ENCODE measurements around the gene BCAS3. TPM values are rescaled to one million over a fixed set of nuclear protein-coding genes. Genes with fewer than 3 reads are reported as not detected.

BCAS3 gene
- polyA plus RNA-seq, 3 donors: 10.3 to 19.1 (median 14.7) TPM

- H3K9me3 Mint-ChIP-seq: peaks cover 0 to 3% (median 0%) of the 10 kb centered on the region in 7 donors
- H3K36me3 Mint-ChIP-seq: no peaks in the 10 kb centered on the region
- Histone ChIP-seq H3K9ac (ENCODE audit: insufficient read depth, low read length, poor library complexity, severe bottlenecking) (no peak overlapping the region), H2AFZ (ENCODE audit: insufficient read depth, low read depth, low read length, poor library complexity, severe bottlenecking) (no peak overlapping the region), H3K4me2 (replicated peaks; ENCODE audit: extremely low read depth, low read length, poor library complexity, severe bottlenecking) (no peak overlapping the region), H3K27me3 (ENCODE audit: control insufficient read depth in 2 of 2, insufficient read depth in 2 of 2, low read length in 2 of 2) (no peaks in the 10 kb centered on the region), H3K4me3 (replicated peaks in 1 of 3; ENCODE audit: low read depth in 2 of 3, low read length in 3 of 3) (no peak overlapping the region), H3K36me3 (replicated peaks in 1 of 2; ENCODE audit: control insufficient read depth in 1 of 2, insufficient read depth in 2 of 2, low read length in 2 of 2) (no peaks in the 10 kb centered on the region), H3K27ac (ENCODE audit: low read depth in 1 of 2, low read length in 2 of 2) (no peak overlapping the region), H3K4me1 (ENCODE audit: control insufficient read depth in 1 of 2, insufficient read depth in 2 of 2, low read length in 2 of 2) (no peaks in the 10 kb centered on the region), H3K79me2 (ENCODE audit: insufficient read depth, low read length) (no peaks in the 10 kb centered on the region), H3K9me3 (replicated peaks in 1 of 2; ENCODE audit: control insufficient read depth in 1 of 2, insufficient read depth in 1 of 2, low read length in 2 of 2) (no peaks in the 10 kb centered on the region), H4K20me1 (ENCODE audit: insufficient read depth, low read length) (no peaks in the 10 kb centered on the region)
- TF ChIP-seq CTCF (IDR thresholded peaks at IDR 0.05): no peak
- peaks cover 0 to 5% (median 2%) of the 10 kb centered on the region in 3 donors for H3K27me3 Mint-ChIP-seq (ENCODE audit: low read depth in 3 of 3)
- no peak overlapping the region for H3K4me3 Mint-ChIP-seq
- H3K27ac Mint-ChIP-seq: no peak overlapping the region
- no CpG with 5 or more reads among the region's 2 CpGs for WGBS (ENCODE audit: insufficient coverage)
- H3K4me1 Mint-ChIP-seq: no peaks in the 10 kb centered on the region
- no peak for DNase-seq
- intact Hi-C loops (cut with micrococcal nuclease): loop anchor here (5.0 to 10.0 kb wide), 2 partner anchors 391 to 394 kb away; partner anchors contain the start of gene TBX2 (in 1 of the 2)
These were observed 323.3 kb downstream of the BCAS3 start for GRCh38 chr17:61000911-61001310.

- H3K4me1 ChIP-seq (ENCODE audit: control insufficient read depth in 1 of 2, insufficient read depth in 2 of 2, low read length in 2 of 2): no peaks in the 10 kb centered on the region
- no peak overlapping the region for H3K4me3 Mint-ChIP-seq
- H4K20me1 ChIP-seq (ENCODE audit: insufficient read depth, low read length): no peaks in the 10 kb centered on the region
- peak; percentile 1 to 24 (median 7) for DNase-seq
- WGBS (ENCODE audit: insufficient coverage): no CpG with 5 or more reads among the region's 1 CpG
- no peak overlapping the region for H3K9ac ChIP-seq (ENCODE audit: insufficient read depth, low read length, poor library complexity, severe bottlenecking)
- H3K9me3 ChIP-seq (replicated peaks in 1 of 2; ENCODE audit: control insufficient read depth in 1 of 2, insufficient read depth in 1 of 2, low read length in 2 of 2): no peaks in the 10 kb centered on the region
- TF ChIP-seq CTCF (IDR thresholded peaks at IDR 0.05): peak; percentile 70
- H3K36me3 ChIP-seq (replicated peaks in 1 of 2; ENCODE audit: control insufficient read depth in 1 of 2, insufficient read depth in 2 of 2, low read length in 2 of 2): no peaks in the 10 kb centered on the region
- H3K9me3 Mint-ChIP-seq: peaks cover 0 to 4% (median 0%) of the 10 kb centered on the region in 7 donors
- H3K79me2 ChIP-seq (ENCODE audit: insufficient read depth, low read length): no peaks in the 10 kb centered on the region
- H3K27ac Mint-ChIP-seq: no peak overlapping the region
- peaks cover 0 to 5% (median 2%) of the 10 kb centered on the region in 3 donors for H3K27me3 Mint-ChIP-seq (ENCODE audit: low read depth in 3 of 3)
- no peaks in the 10 kb centered on the region for H3K27me3 ChIP-seq (ENCODE audit: control insufficient read depth in 2 of 2, insufficient read depth in 2 of 2, low read length in 2 of 2)
- no peak overlapping the region for H3K4me3 ChIP-seq (replicated peaks in 1 of 3; ENCODE audit: low read depth in 2 of 3, low read length in 3 of 3)
- H3K36me3 Mint-ChIP-seq: no peaks in the 10 kb centered on the region
- H3K27ac ChIP-seq (ENCODE audit: low read depth in 1 of 2, low read length in 2 of 2): no peak overlapping the region
- H3K4me2 ChIP-seq (replicated peaks; ENCODE audit: extremely low read depth, low read length, poor library complexity, severe bottlenecking): no peak overlapping the region
- no peak overlapping the region for H2AFZ ChIP-seq (ENCODE audit: insufficient read depth, low read depth, low read length, poor library complexity, severe bottlenecking)
- no peaks in the 10 kb centered on the region for H3K4me1 Mint-ChIP-seq
- intact Hi-C loops (cut with micrococcal nuclease): loop anchor here (5.0 to 10.0 kb wide), 2 partner anchors 390 to 392 kb away; partner anchors contain the start of gene TBX2 (in 1 of the 2)
These were observed 324.7 kb downstream of the BCAS3 start for GRCh38 chr17:61002316-61002736.

All from CD14-positive monocyte (primary cell).